GM21447 (cell line): ENCODE measurements around the gene SHB.
A peak's percentile ranks its signal among the peaks of the same experiment; 100 is the strongest.

Source experiments
- ATAC-seq: cut with Tn5 transposase; IDR thresholded peaks from one replicate; pipeline ENCODE4 v1.9.1; 2021; ENCODE audit not compliant: unreplicated experiment

Gene SHB

GRCh38 chr9:38009990-38010389 lies 59.0 kb downstream of the SHB start:
- ATAC-seq = no peak

- ATAC-seq = no peak
These were observed 60.0 kb downstream of the SHB start for GRCh38 chr9:38009035-38009501.

- ATAC-seq = peak; percentile 91
These were observed 60.6 kb downstream of the SHB start for GRCh38 chr9:38008168-38009034.

GRCh38 chr9:38007016-38007415 lies 62.0 kb downstream of the SHB start:
- no peak for ATAC-seq

- no peak for ATAC-seq
These were observed 62.9 kb downstream of the SHB start for GRCh38 chr9:38006163-38006562.

- ATAC-seq = no peak
These were observed 64.0 kb downstream of the SHB start for GRCh38 chr9:38004809-38005560.

- ATAC-seq = no peak
These were observed 64.8 kb downstream of the SHB start for GRCh38 chr9:38003946-38004808.

- ATAC-seq = no peak
These were observed 65.8 kb downstream of the SHB start for GRCh38 chr9:38003230-38003629.

- no peak for ATAC-seq
These were observed 67.6 kb downstream of the SHB start for GRCh38 chr9:38001430-38001829.

- ATAC-seq = no peak
These were observed 68.3 kb downstream of the SHB start for GRCh38 chr9:38000735-38001134.

- no peak for ATAC-seq
These were observed 68.7 kb downstream of the SHB start for GRCh38 chr9:38000332-38000731.

GRCh38 chr9:37999588-38000189 lies 69.3 kb downstream of the SHB start:
- no peak for ATAC-seq

GRCh38 chr9:37998881-37999587 lies 70.0 kb downstream of the SHB start:
- no peak for ATAC-seq

GRCh38 chr9:37997636-37998374 lies 71.2 kb downstream of the SHB start:
- no peak for ATAC-seq

- no peak for ATAC-seq
These were observed 72.2 kb downstream of the SHB start for GRCh38 chr9:37996819-37997217.

GRCh38 chr9:37995961-37996818 lies 72.8 kb downstream of the SHB start:
- ATAC-seq = no peak

GRCh38 chr9:37995348-37995737 lies 73.7 kb downstream of the SHB start:
- no peak for ATAC-seq

- peak; percentile 67 for ATAC-seq
These were observed 74.2 kb downstream of the SHB start for GRCh38 chr9:37994639-37995347.
